WTC11 (cell line): ENCODE results near the gene INPP5A. TPM values are rescaled to one million over a fixed set of nuclear protein-coding genes. Genes with fewer than 3 reads are reported as not detected.

ENCODE experiments used
- ATAC-seq: fragments of 200-7000 bp; cut with Tn5 transposase; 2 replicates; pipeline ENCODE4 v1.10.0; 2021; ENCODE audit warnings: mild to moderate bottlenecking, moderate library complexity
- CTCF ChIA-PET: fragments of 300-600 bp; sonication (Branson Sonifier 250); formaldehyde crosslinking; loops from one replicate; lab custom pipeline; 2021; ENCODE audit warnings: antibody characterized with exemption; lab: Charles Lee
- POLR2A ChIA-PET: fragments of 350-600 bp; sonication (Branson Sonifier 250); formaldehyde crosslinking; loops from one replicate; lab custom pipeline; 2021; ENCODE audit warnings: antibody characterized with exemption; lab: Charles Lee
- DNase-seq: peaks from one replicate; pipeline ENCODE4 v3.0.0; 2021; ENCODE audit warnings: low spot score
- H3K27ac Mint-ChIP-seq: 2 replicates; pipeline ENCODE4 v1.8.0; 2021; ENCODE audit warnings: mixed read lengths
- H3K27me3 Mint-ChIP-seq: 2 replicates; pipeline ENCODE4 v1.8.0; 2021; ENCODE audit warnings: low read depth, mild to moderate bottlenecking, moderate library complexity, mixed read lengths
- H3K36me3 Mint-ChIP-seq: 2 replicates; pipeline ENCODE4 v1.8.0; 2021; ENCODE audit warnings: mixed read lengths
- H3K4me1 Mint-ChIP-seq: 2 replicates; pipeline ENCODE4 v1.8.0; 2022; ENCODE audit warnings: mixed read lengths
- H3K4me3 Mint-ChIP-seq: 2 replicates; pipeline ENCODE4 v1.8.0; 2021; ENCODE audit warnings: mild to moderate bottlenecking, moderate library complexity, mixed read lengths
- H3K9me3 Mint-ChIP-seq: 2 replicates; pipeline ENCODE4 v1.8.0; 2021; ENCODE audit warnings: mixed read lengths
- AFF4 ChIP-seq: sonication (generic); formaldehyde crosslinking; IDR thresholded peaks from 2 replicates; pipeline ENCODE4 v1.8.1; 2023; ENCODE audit warnings: mild to moderate bottlenecking, missing genetic modification reagents, borderline replicate concordance
- ATF3 ChIP-seq: sonication (generic); formaldehyde crosslinking; conservative IDR thresholded peaks from 2 replicates; pipeline ENCODE4 v1.8.1; 2022; ENCODE audit warnings: mild to moderate bottlenecking, missing genetic modification reagents
- CREB1 ChIP-seq: sonication (generic); formaldehyde crosslinking; IDR thresholded peaks from 2 replicates; pipeline ENCODE4 v1.8.0; 2023; ENCODE audit warnings: mild to moderate bottlenecking, missing genetic modification reagents
- FOXP1 ChIP-seq: sonication (generic); formaldehyde crosslinking; IDR thresholded peaks from 2 replicates; pipeline ENCODE4 v1.8.0; 2022; ENCODE audit warnings: missing genetic modification reagents, mild to moderate bottlenecking, moderate library complexity, borderline replicate concordance
- GRHL2 ChIP-seq: fragments of 250-450 bp; sonication (Bioruptor Pico); IDR thresholded peaks from 2 replicates; pipeline ENCODE4 v1.8.0; 2022; ENCODE audit warnings: mild to moderate bottlenecking, moderate library complexity; ENCODE audit not compliant: insufficient replicate concordance, severe bottlenecking
- MXD4 ChIP-seq: fragments of 250-450 bp; sonication (Bioruptor Pico); IDR thresholded peaks from 2 replicates; pipeline ENCODE4 v1.8.0; 2021; ENCODE audit warnings: mild to moderate bottlenecking, moderate library complexity, borderline replicate concordance
- RORB ChIP-seq: fragments of 250-450 bp; sonication (Bioruptor Pico); IDR thresholded peaks from 2 replicates; pipeline ENCODE4 v1.9.0; 2021; ENCODE audit warnings: mild to moderate bottlenecking
- SMAD4 ChIP-seq: sonication (generic); formaldehyde crosslinking; IDR thresholded peaks from 2 replicates; pipeline ENCODE4 v1.8.0; 2022; ENCODE audit warnings: mild to moderate bottlenecking, missing genetic modification reagents
- SOX15 ChIP-seq: fragments of 250-450 bp; sonication (Bioruptor Pico); IDR thresholded peaks from 2 replicates; pipeline ENCODE4 v1.9.0; 2021; ENCODE audit warnings: mild to moderate bottlenecking
- SP1 ChIP-seq: sonication (generic); formaldehyde crosslinking; conservative IDR thresholded peaks from 2 replicates; pipeline ENCODE4 v1.8.1; 2022; ENCODE audit warnings: missing genetic modification reagents
- TEAD4 ChIP-seq: sonication (generic); formaldehyde crosslinking; IDR thresholded peaks from 2 replicates; pipeline ENCODE4 v1.8.0; 2022; ENCODE audit warnings: mild to moderate bottlenecking, missing genetic modification reagents
- ZNF219 ChIP-seq: sonication (generic); formaldehyde crosslinking; IDR thresholded peaks from 2 replicates; pipeline ENCODE4 v1.8.0; 2023; ENCODE audit warnings: missing genetic modification reagents, mild to moderate bottlenecking, borderline replicate concordance
- total RNA-seq: library from RNA; stranded (reverse); gene quantifications from 3 replicates; pipeline ENCODE4 v1.2.3, GENCODE V29; 2021
- TF ChIP-seq, protein P1 (sequence below): sonication (generic); formaldehyde crosslinking; IDR thresholded peaks from 2 replicates; pipeline ENCODE4 v1.8.1; 2022; ENCODE audit warnings: low read depth, missing genetic modification reagents, borderline replicate concordance
- TF ChIP-seq, protein P2 (sequence below): sonication (generic); formaldehyde crosslinking; IDR thresholded peaks from 2 replicates; pipeline ENCODE4 v1.8.1; 2023; ENCODE audit warnings: mild to moderate bottlenecking, missing genetic modification reagents
- TF ChIP-seq, protein P3 (sequence below): sonication (generic); formaldehyde crosslinking; IDR thresholded peaks from 2 replicates; pipeline ENCODE4 v1.8.1; 2022; ENCODE audit warnings: mild to moderate bottlenecking, missing genetic modification reagents, moderate library complexity, borderline replicate concordance
- TF ChIP-seq, protein P4 (sequence below): sonication (generic); formaldehyde crosslinking; IDR thresholded peaks from 2 replicates; pipeline ENCODE4 v1.8.1; 2023; ENCODE audit warnings: mild to moderate bottlenecking, missing genetic modification reagents, moderate library complexity

The INPP5A gene
- total RNA-seq, 1 experiment from 2014 or later, result 22.1 TPM

- TF ChIP-seq, protein P1, sequence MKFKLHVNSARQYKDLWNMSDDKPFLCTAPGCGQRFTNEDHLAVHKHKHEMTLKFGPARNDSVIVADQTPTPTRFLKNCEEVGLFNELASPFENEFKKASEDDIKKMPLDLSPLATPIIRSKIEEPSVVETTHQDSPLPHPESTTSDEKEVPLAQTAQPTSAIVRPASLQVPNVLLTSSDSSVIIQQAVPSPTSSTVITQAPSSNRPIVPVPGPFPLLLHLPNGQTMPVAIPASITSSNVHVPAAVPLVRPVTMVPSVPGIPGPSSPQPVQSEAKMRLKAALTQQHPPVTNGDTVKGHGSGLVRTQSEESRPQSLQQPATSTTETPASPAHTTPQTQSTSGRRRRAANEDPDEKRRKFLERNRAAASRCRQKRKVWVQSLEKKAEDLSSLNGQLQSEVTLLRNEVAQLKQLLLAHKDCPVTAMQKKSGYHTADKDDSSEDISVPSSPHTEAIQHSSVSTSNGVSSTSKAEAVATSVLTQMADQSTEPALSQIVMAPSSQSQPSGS, result no peak
- no peak for TF ChIP-seq CREB1 (CRISPR knock-in tag)
- TF ChIP-seq, protein P2, sequence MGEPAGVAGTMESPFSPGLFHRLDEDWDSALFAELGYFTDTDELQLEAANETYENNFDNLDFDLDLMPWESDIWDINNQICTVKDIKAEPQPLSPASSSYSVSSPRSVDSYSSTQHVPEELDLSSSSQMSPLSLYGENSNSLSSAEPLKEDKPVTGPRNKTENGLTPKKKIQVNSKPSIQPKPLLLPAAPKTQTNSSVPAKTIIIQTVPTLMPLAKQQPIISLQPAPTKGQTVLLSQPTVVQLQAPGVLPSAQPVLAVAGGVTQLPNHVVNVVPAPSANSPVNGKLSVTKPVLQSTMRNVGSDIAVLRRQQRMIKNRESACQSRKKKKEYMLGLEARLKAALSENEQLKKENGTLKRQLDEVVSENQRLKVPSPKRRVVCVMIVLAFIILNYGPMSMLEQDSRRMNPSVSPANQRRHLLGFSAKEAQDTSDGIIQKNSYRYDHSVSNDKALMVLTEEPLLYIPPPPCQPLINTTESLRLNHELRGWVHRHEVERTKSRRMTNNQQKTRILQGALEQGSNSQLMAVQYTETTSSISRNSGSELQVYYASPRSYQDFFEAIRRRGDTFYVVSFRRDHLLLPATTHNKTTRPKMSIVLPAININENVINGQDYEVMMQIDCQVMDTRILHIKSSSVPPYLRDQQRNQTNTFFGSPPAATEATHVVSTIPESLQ (CRISPR knock-in tag), result no peak
- TF ChIP-seq, protein P3, sequence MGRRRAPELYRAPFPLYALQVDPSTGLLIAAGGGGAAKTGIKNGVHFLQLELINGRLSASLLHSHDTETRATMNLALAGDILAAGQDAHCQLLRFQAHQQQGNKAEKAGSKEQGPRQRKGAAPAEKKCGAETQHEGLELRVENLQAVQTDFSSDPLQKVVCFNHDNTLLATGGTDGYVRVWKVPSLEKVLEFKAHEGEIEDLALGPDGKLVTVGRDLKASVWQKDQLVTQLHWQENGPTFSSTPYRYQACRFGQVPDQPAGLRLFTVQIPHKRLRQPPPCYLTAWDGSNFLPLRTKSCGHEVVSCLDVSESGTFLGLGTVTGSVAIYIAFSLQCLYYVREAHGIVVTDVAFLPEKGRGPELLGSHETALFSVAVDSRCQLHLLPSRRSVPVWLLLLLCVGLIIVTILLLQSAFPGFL, result no peak
- TF ChIP-seq SOX15 (CRISPR knock-in tag), result no peak
- TF ChIP-seq, protein P4, sequence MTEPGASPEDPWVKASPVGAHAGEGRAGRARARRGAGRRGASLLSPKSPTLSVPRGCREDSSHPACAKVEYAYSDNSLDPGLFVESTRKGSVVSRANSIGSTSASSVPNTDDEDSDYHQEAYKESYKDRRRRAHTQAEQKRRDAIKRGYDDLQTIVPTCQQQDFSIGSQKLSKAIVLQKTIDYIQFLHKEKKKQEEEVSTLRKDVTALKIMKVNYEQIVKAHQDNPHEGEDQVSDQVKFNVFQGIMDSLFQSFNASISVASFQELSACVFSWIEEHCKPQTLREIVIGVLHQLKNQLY, result no peak
- TF ChIP-seq ATF3, result no peak
- no peak for TF ChIP-seq AFF4 (CRISPR knock-in tag)
These were observed 267.3 kb downstream of the INPP5A start (continued) for GRCh38 chr10:132804785-132805426.

DNA sequence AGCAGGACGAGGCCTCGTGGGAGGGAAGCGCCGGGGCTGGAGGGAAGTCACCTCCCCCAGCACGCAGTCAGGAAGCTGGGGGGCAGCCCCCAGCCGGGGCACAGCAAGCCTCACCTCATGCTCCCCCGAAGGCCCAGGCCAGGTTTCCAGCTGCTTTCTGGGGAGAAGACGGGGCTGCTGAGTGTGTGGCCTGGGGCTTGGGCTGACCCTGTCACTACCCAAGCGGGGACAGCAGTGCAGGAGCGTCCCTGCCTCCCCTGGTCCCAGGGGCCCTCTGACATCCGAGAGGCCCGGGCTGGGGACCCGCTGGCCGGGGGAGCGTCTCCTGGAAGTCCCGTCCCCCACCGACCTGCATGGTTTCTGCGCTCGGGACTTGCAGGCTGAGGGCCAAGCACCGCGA is 268.0 kb downstream of the INPP5A start:
- Mint-ChIP-seq H3K27me3 (no peaks in the 10 kb centered on the region), H3K36me3 (0 out of 2 replicates have a peak, but pooled peaks cover 4% of the 10 kb centered on the region), H3K4me3 (no peak overlapping the region), H3K4me1 (no peaks in the 10 kb centered on the region), H3K27ac (no peak overlapping the region), H3K9me3 (0 out of 2 replicates have a peak, but pooled peaks cover 4% of the 10 kb centered on the region)
- no peak for ATAC-seq
- POLR2A ChIA-PET, result no interaction called here
- no peak for DNase-seq
- TF ChIP-seq, protein P1, result no peak
- TF ChIP-seq SP1 (CRISPR knock-in tag), result no peak
- TF ChIP-seq ZNF219 (CRISPR knock-in tag), result no peak
- TF ChIP-seq MXD4 (CRISPR knock-in tag), result no peak
- no peak for TF ChIP-seq FOXP1 (CRISPR knock-in tag)
- no peak for TF ChIP-seq SMAD4 (CRISPR knock-in tag)
- TF ChIP-seq GRHL2 (CRISPR knock-in tag), result no peak
- no peak for TF ChIP-seq TEAD4 (CRISPR knock-in tag)
- TF ChIP-seq RORB (CRISPR knock-in tag), result no peak
- CTCF ChIA-PET, result interaction anchor here (0.8 kb wide), 1 partner anchor 13 kb away, joined by 3 read pairs; no protein-coding TSS in a partner anchor
